ENCODE results near the gene DDX24. TPM values are rescaled to one million over a fixed set of nuclear protein-coding genes. Genes with fewer than 3 reads are reported as not detected.

DDX24 gene
- total RNA-seq, 1 donor from 2014 or later: 206 TPM

- H3K36me3 ChIP-seq (ENCODE audit: insufficient read depth, low read length): peaks cover 3% of the 10 kb centered on the region
- H3K9me3 Mint-ChIP-seq (ENCODE audit: unreplicated experiment): peaks cover 29% of the 10 kb centered on the region
- no peak overlapping the region for H3K4me3 ChIP-seq (ENCODE audit: insufficient read depth, low read depth, low read length)
- no peak overlapping the region for H3K27ac Mint-ChIP-seq (ENCODE audit: unreplicated experiment)
- no peak overlapping the region for H3K9ac ChIP-seq (ENCODE audit: low read length)
- H3K4me2 ChIP-seq (ENCODE audit: low read length): peak overlapping the region; percentile 45
- no peaks in the 10 kb centered on the region for H3K27me3 Mint-ChIP-seq (ENCODE audit: low read depth, unreplicated experiment)
- no peak overlapping the region for H3K4me3 Mint-ChIP-seq (ENCODE audit: unreplicated experiment)
- FAIRE-seq (no peak), DNase-seq (ENCODE audit: low read depth) (no peak)
- H2AFZ ChIP-seq (ENCODE audit: low read depth, low read length): no peak overlapping the region
- H3K27ac ChIP-seq (ENCODE audit: low read depth, low read length): peak overlapping the region; percentile 11
- H3K27me3 ChIP-seq (ENCODE audit: insufficient read depth, low read length): no peaks in the 10 kb centered on the region
- peaks cover 37% of the 10 kb centered on the region for H3K4me1 Mint-ChIP-seq (ENCODE audit: low read depth, unreplicated experiment)
- H3K4me1 ChIP-seq (ENCODE audit: insufficient read depth, low read length): peaks cover 28% of the 10 kb centered on the region
- H3K36me3 Mint-ChIP-seq (ENCODE audit: low read depth, unreplicated experiment): peaks cover 20% of the 10 kb centered on the region
- no peaks in the 10 kb centered on the region for H3K9me3 ChIP-seq (ENCODE audit: insufficient read depth, low read depth, low read length)
- peaks cover 62% of the 10 kb centered on the region for H4K20me1 ChIP-seq (ENCODE audit: insufficient read depth, low read length)
- peaks cover 94% of the 10 kb centered on the region for H3K79me2 ChIP-seq (ENCODE audit: insufficient read depth, low read length)
- TF ChIP-seq EZH2 (IDR thresholded peaks at IDR 0.05; ENCODE audit: insufficient read depth, low read length) (no peak), CTCF (IDR thresholded peaks at IDR 0.05; ENCODE audit: insufficient read depth, low read depth, low read length) (no peak)
These were observed 14.8 kb downstream of the DDX24 start for GRCh38 chr14:94066089-94066676.

GRCh38 chr14:94062344-94062940 is 18.6 kb downstream of the DDX24 start:
- peaks cover 76% of the 10 kb centered on the region for H3K79me2 ChIP-seq (ENCODE audit: insufficient read depth, low read length)
- Mint-ChIP-seq H3K36me3 (ENCODE audit: low read depth, unreplicated experiment) (peaks cover 31% of the 10 kb centered on the region), H3K9me3 (ENCODE audit: unreplicated experiment) (peaks cover 6% of the 10 kb centered on the region), H3K27me3 (ENCODE audit: low read depth, unreplicated experiment) (no peaks in the 10 kb centered on the region), H3K27ac (ENCODE audit: unreplicated experiment) (peak overlapping the region; percentile 95), H3K4me3 (ENCODE audit: unreplicated experiment) (no peak overlapping the region), H3K4me1 (ENCODE audit: low read depth, unreplicated experiment) (peaks cover 40% of the 10 kb centered on the region)
- H3K4me1 ChIP-seq (ENCODE audit: insufficient read depth, low read length): peaks cover 28% of the 10 kb centered on the region
- no peak overlapping the region for H3K4me3 ChIP-seq (ENCODE audit: insufficient read depth, low read depth, low read length)
- peak overlapping the region; percentile 71 for H3K27ac ChIP-seq (ENCODE audit: low read depth, low read length)
- no peaks in the 10 kb centered on the region for H3K9me3 ChIP-seq (ENCODE audit: insufficient read depth, low read depth, low read length)
- peaks cover 35% of the 10 kb centered on the region for H3K36me3 ChIP-seq (ENCODE audit: insufficient read depth, low read length)
- DNase-seq (ENCODE audit: low read depth) (peak; percentile 83), FAIRE-seq (no peak)
- no peak overlapping the region for H2AFZ ChIP-seq (ENCODE audit: low read depth, low read length)
- no peaks in the 10 kb centered on the region for H3K27me3 ChIP-seq (ENCODE audit: insufficient read depth, low read length)
- TF ChIP-seq CTCF (IDR thresholded peaks at IDR 0.05; ENCODE audit: insufficient read depth, low read depth, low read length) (no peak), EZH2 (IDR thresholded peaks at IDR 0.05; ENCODE audit: insufficient read depth, low read length) (no peak)
- H3K4me2 ChIP-seq (ENCODE audit: low read length): peak overlapping the region; percentile 69
- peaks cover 74% of the 10 kb centered on the region for H4K20me1 ChIP-seq (ENCODE audit: insufficient read depth, low read length)
- H3K9ac ChIP-seq (ENCODE audit: low read length): peak overlapping the region; percentile 26

- Histone ChIP-seq H3K4me3 (ENCODE audit: insufficient read depth, low read depth, low read length) (no peak overlapping the region), H3K27ac (ENCODE audit: low read depth, low read length) (no peak overlapping the region), H3K9ac (ENCODE audit: low read length) (no peak overlapping the region), H4K20me1 (ENCODE audit: insufficient read depth, low read length) (peaks cover 51% of the 10 kb centered on the region), H3K4me2 (ENCODE audit: low read length) (no peak overlapping the region), H2AFZ (ENCODE audit: low read depth, low read length) (no peak overlapping the region), H3K27me3 (ENCODE audit: insufficient read depth, low read length) (no peaks in the 10 kb centered on the region), H3K4me1 (ENCODE audit: insufficient read depth, low read length) (peaks cover 16% of the 10 kb centered on the region), H3K36me3 (ENCODE audit: insufficient read depth, low read length) (peaks cover 56% of the 10 kb centered on the region), H3K9me3 (ENCODE audit: insufficient read depth, low read depth, low read length) (no peaks in the 10 kb centered on the region), H3K79me2 (ENCODE audit: insufficient read depth, low read length) (peaks cover 52% of the 10 kb centered on the region)
- FAIRE-seq: no peak
- no peak for TF ChIP-seq EZH2 (IDR thresholded peaks at IDR 0.05; ENCODE audit: insufficient read depth, low read length)
- TF ChIP-seq CTCF (IDR thresholded peaks at IDR 0.05; ENCODE audit: insufficient read depth, low read depth, low read length): no peak
- H3K4me3 Mint-ChIP-seq (ENCODE audit: unreplicated experiment): no peak overlapping the region
- peaks cover 30% of the 10 kb centered on the region for H3K4me1 Mint-ChIP-seq (ENCODE audit: low read depth, unreplicated experiment)
- H3K36me3 Mint-ChIP-seq (ENCODE audit: low read depth, unreplicated experiment): peaks cover 44% of the 10 kb centered on the region
- peaks cover 1% of the 10 kb centered on the region for H3K9me3 Mint-ChIP-seq (ENCODE audit: unreplicated experiment)
- no peak overlapping the region for H3K27ac Mint-ChIP-seq (ENCODE audit: unreplicated experiment)
- no peaks in the 10 kb centered on the region for H3K27me3 Mint-ChIP-seq (ENCODE audit: low read depth, unreplicated experiment)
- DNase-seq (ENCODE audit: low read depth): no peak
These were observed 21.0 kb downstream of the DDX24 start for GRCh38 chr14:94059998-94060397.
